H1 (cell line): ENCODE data around the gene MCUB. TPM values are rescaled to one million over a fixed set of nuclear protein-coding genes. Genes with fewer than 3 reads are reported as not detected.

Experiments
- CTCF ChIA-PET: fragments of 300-600 bp; sonication (Branson Sonifier 250); formaldehyde crosslinking; loops from one replicate; lab custom pipeline; 2021; ENCODE audit not compliant: partially characterized antibody; lab: Charles Lee
- POLR2A ChIA-PET: fragments of 300-600 bp; sonication (Branson Sonifier 250); formaldehyde crosslinking; loops from one replicate; lab custom pipeline; 2021; ENCODE audit warnings: inconsistent platforms; ENCODE audit not compliant: partially characterized antibody; lab: Charles Lee
- DNase-seq, 2 experiments: peaks; one replicate each; pipeline versions ENCODE4 v3.0.0 to v3.0.0-alpha.2; 2010 to 2022; ENCODE audit warnings: low spot score in 2 of 2, low read depth in 1 of 2, mixed read lengths in 1 of 2
- FAIRE-seq: peaks from 2 replicates; lab custom pipeline; 2011; peaks lifted over from hg19 to GRCh38; lab: Jason Lieb, UNC
- H2AFZ ChIP-seq: 2 replicates; pipeline ENCODE4 v1.8.1; 2012; ENCODE audit warnings: low read length, inconsistent platforms
- H2AK5ac ChIP-seq: 2 replicates; pipeline ENCODE4 v1.6.1; 2013; ENCODE audit warnings: low read depth, low read length
- H2BK120ac ChIP-seq: replicated peaks from 2 replicates; pipeline ENCODE3; 2013; ENCODE audit warnings: low read depth, low read length, inconsistent platforms
- H2BK12ac ChIP-seq: 2 replicates; pipeline ENCODE4 v1.6.1; 2013; ENCODE audit warnings: low read depth, low read length
- H2BK15ac ChIP-seq: 2 replicates; pipeline ENCODE4 v1.6.1; 2013; ENCODE audit warnings: low read length
- H2BK20ac ChIP-seq: 2 replicates; pipeline ENCODE4 v1.6.1; 2013; ENCODE audit warnings: low read length
- H2BK5ac ChIP-seq: 2 replicates; pipeline ENCODE4 v1.6.1; 2013; ENCODE audit warnings: low read depth, low read length
- H3K14ac ChIP-seq: 2 replicates; pipeline ENCODE4 v1.6.1; 2013; ENCODE audit warnings: inconsistent platforms; ENCODE audit not compliant: insufficient read length
- H3K18ac ChIP-seq: 2 replicates; pipeline ENCODE4 v1.6.1; 2013; ENCODE audit warnings: low read length; ENCODE audit errors: extremely low read depth
- H3K23ac ChIP-seq: 2 replicates; pipeline ENCODE4 v1.6.1; 2013; ENCODE audit warnings: inconsistent platforms; ENCODE audit not compliant: insufficient read length
- H3K23me2 ChIP-seq: 2 replicates; pipeline ENCODE4 v1.6.1; 2013; ENCODE audit warnings: low read depth, low read length
- H3K27ac ChIP-seq: 2 replicates; pipeline ENCODE4 v1.6.1; 2011; ENCODE audit warnings: low read depth, low read length, inconsistent platforms
- H3K27me3 ChIP-seq, 4 experiments: replicated peaks in 1 of 4; 1 replicate in 1 of 4; 2 replicates in 3 of 4; pipeline versions ENCODE4 v1.6.1 to v1.8.1; 2011 to 2013; ENCODE audit warnings: low read length in 3 of 4, mild to moderate bottlenecking in 3 of 4, inconsistent platforms in 2 of 4, mixed read lengths in 2 of 4, moderate library complexity in 1 of 4; ENCODE audit not compliant: control insufficient read depth in 3 of 4, insufficient read depth in 3 of 4; ENCODE audit errors: extremely low read depth in 1 of 4
- H3K36me3 ChIP-seq, 4 experiments: 2 replicates each; pipeline versions ENCODE4 v1.6.1 to v1.8.1; 2011 to 2013; ENCODE audit warnings: mild to moderate bottlenecking in 4 of 4, low read length in 3 of 4, moderate library complexity in 2 of 4, control low read depth in 1 of 4, inconsistent platforms in 1 of 4; ENCODE audit not compliant: insufficient read depth in 4 of 4, control insufficient read depth in 2 of 4
- H3K4ac ChIP-seq: replicated peaks from 2 replicates; pipeline ENCODE3; 2013; ENCODE audit warnings: low read length, low read depth, mixed read lengths, inconsistent platforms; ENCODE audit not compliant: insufficient read length
- H3K4me1 ChIP-seq, 4 experiments: replicated peaks in 1 of 4; 1 replicate in 1 of 4; 2 replicates in 3 of 4; pipeline versions ENCODE4 v1.6.1 to v1.8.1; 2011 to 2013; ENCODE audit warnings: low read length in 3 of 4, inconsistent platforms in 2 of 4, mixed read lengths in 1 of 4; ENCODE audit not compliant: insufficient read depth in 4 of 4, control insufficient read depth in 3 of 4
- H3K4me2 ChIP-seq, 2 experiments: 2 replicates each; pipeline versions ENCODE4 v1.6.1 to v1.8.1; 2011 to 2013; ENCODE audit warnings: low read depth in 2 of 2, low read length in 2 of 2, control low read depth in 1 of 2, inconsistent platforms in 1 of 2, mild to moderate bottlenecking in 1 of 2; ENCODE audit not compliant: insufficient read depth in 1 of 2
- H3K4me3 ChIP-seq, 4 experiments: fragments of 200-600, 300-600 bp in 1 of 4; sonication (generic), shearing (Covaris generic), sonication (Bioruptor Twin) in 1 of 4; 2 replicates each; pipeline versions ENCODE4 v1.5.1 to v1.8.1; 2011 to 2016; ENCODE audit warnings: low read length in 4 of 4, low read depth in 3 of 4, control low read depth in 2 of 4, inconsistent platforms in 2 of 4, mild to moderate bottlenecking in 2 of 4, mixed read lengths in 1 of 4, moderate library complexity in 1 of 4; ENCODE audit not compliant: insufficient read depth in 2 of 4; ENCODE audit errors: extremely low read depth in 1 of 4
- H3K56ac ChIP-seq: replicated peaks from 2 replicates; pipeline ENCODE3; 2013; ENCODE audit warnings: low read depth, mild to moderate bottlenecking, mixed read lengths, low read length, inconsistent platforms; ENCODE audit not compliant: insufficient read length
- H3K79me1 ChIP-seq: 2 replicates; pipeline ENCODE4 v1.6.1; 2013; ENCODE audit warnings: low read depth, low read length, control low read depth
- H3K79me2 ChIP-seq, 2 experiments: 2 replicates each; pipeline versions ENCODE4 v1.6.1 to v1.8.1; 2012 to 2013; ENCODE audit warnings: low read length in 2 of 2, mild to moderate bottlenecking in 2 of 2, inconsistent platforms in 1 of 2; ENCODE audit not compliant: insufficient read depth in 2 of 2, control insufficient read depth in 1 of 2
- H3K9ac ChIP-seq, 4 experiments: replicated peaks in 1 of 4; 1 replicate in 1 of 4; 2 replicates in 3 of 4; pipeline versions ENCODE4 v1.6.1 to v1.8.1; 2011 to 2013; ENCODE audit warnings: low read depth in 3 of 4, low read length in 3 of 4, control low read depth in 2 of 4, mild to moderate bottlenecking in 2 of 4, moderate library complexity in 2 of 4, inconsistent platforms in 1 of 4; ENCODE audit errors: extremely low read depth in 1 of 4
- H3K9me3 ChIP-seq, 2 experiments: 2 replicates each; pipeline versions ENCODE4 v1.6.1 to v1.8.1; 2012 to 2013; ENCODE audit warnings: mild to moderate bottlenecking in 2 of 2, moderate library complexity in 2 of 2, control low read depth in 1 of 2, inconsistent platforms in 1 of 2, low read depth in 1 of 2, low read length in 1 of 2, mixed read lengths in 1 of 2; ENCODE audit not compliant: insufficient read depth in 2 of 2
- H4K20me1 ChIP-seq, 2 experiments: replicated peaks in 1 of 2; 2 replicates each; pipeline versions ENCODE3 to v1.8.1; 2011 to 2013; ENCODE audit warnings: inconsistent platforms in 2 of 2, low read length in 2 of 2, mild to moderate bottlenecking in 1 of 2; ENCODE audit not compliant: insufficient read depth in 2 of 2, control insufficient read depth in 1 of 2
- H4K5ac ChIP-seq: 2 replicates; pipeline ENCODE4 v1.6.1; 2013; ENCODE audit warnings: low read length, low read depth, mixed read lengths, inconsistent platforms; ENCODE audit not compliant: insufficient read length
- H4K8ac ChIP-seq: 2 replicates; pipeline ENCODE4 v1.8.0; 2013; ENCODE audit warnings: mild to moderate bottlenecking, moderate library complexity, low read length, inconsistent platforms; ENCODE audit not compliant: insufficient read depth; ENCODE audit errors: extremely low read depth
- H4K91ac ChIP-seq: replicated peaks from 2 replicates; pipeline ENCODE3; 2013; ENCODE audit warnings: low read length, mixed read lengths, inconsistent platforms; ENCODE audit not compliant: insufficient read length
- BCL11A ChIP-seq, 2 experiments: IDR thresholded peaks; one replicate each; pipeline ENCODE4 v1.6.1; 2011; ENCODE audit warnings: low read depth in 2 of 2, low read length in 2 of 2, mild to moderate bottlenecking in 2 of 2
- CTBP2 ChIP-seq: IDR thresholded peaks from 2 replicates; pipeline ENCODE4 v1.7.0; 2011; ENCODE audit warnings: borderline replicate concordance, mild to moderate bottlenecking, moderate library complexity, mixed read lengths, low read length; ENCODE audit not compliant: insufficient read depth, insufficient read length
- EZH2 ChIP-seq: fragments of 200-600 bp; sonication (generic); IDR thresholded peaks from 2 replicates; pipeline ENCODE4 v1.7.1; 2012; ENCODE audit warnings: low read depth, mild to moderate bottlenecking, moderate library complexity, low read length, inconsistent platforms; ENCODE audit not compliant: severe bottlenecking
- HDAC6 ChIP-seq: IDR thresholded peaks from one replicate; pipeline ENCODE4 v1.7.1; 2012; ENCODE audit warnings: low read depth, mild to moderate bottlenecking, inconsistent platforms, low read length, moderate library complexity
- POU5F1 ChIP-seq: IDR thresholded peaks from 2 replicates; pipeline ENCODE4 v1.6.1; 2011; ENCODE audit warnings: low read depth, mild to moderate bottlenecking, low read length, moderate library complexity
- SUZ12 ChIP-seq: fragments of 200-600 bp; sonication (generic); IDR thresholded peaks from 2 replicates; pipeline ENCODE4 v1.6.1; 2012; ENCODE audit warnings: mild to moderate bottlenecking, inconsistent platforms, low read length, moderate library complexity, mixed read lengths
- TBP ChIP-seq: IDR thresholded peaks from 2 replicates; pipeline ENCODE4 v1.6.1; 2011; ENCODE audit warnings: low read depth, low read length, improper control_type of control experiment
- TEAD4 ChIP-seq: IDR thresholded peaks from 2 replicates; pipeline ENCODE4 v1.6.1; 2012; ENCODE audit warnings: low read depth, low read length, inconsistent platforms, mixed read lengths
- WGBS, 2 experiments: shearing (Covaris generic) in 1 of 2; methylation state at CpG; one replicate each; pipeline versions ENCODE4 v1.1.6 to v1.1.7; 2013 to 2015; ENCODE audit warnings: low lambda C conversion rate in 2 of 2, mixed read lengths in 2 of 2, inconsistent platforms in 1 of 2, low coverage in 1 of 2, missing lambda C conversion rate in 1 of 2; ENCODE audit not compliant: insufficient replicate concordance in 2 of 2, insufficient coverage in 1 of 2, insufficient read length in 1 of 2; ENCODE audit errors: extremely low coverage in 1 of 2, missing lambda C conversion rate in 1 of 2; 5-methylcytosine and 5-hydroxymethylcytosine counted together
- polyA plus RNA-seq, 7 experiments: library from polyadenylated mRNA; depleted of rRNA in 3 of 7; stranded (reverse) in 5 of 7; unstranded in 2 of 7; fragments of >200 nt in 5 of 7; fragments of 200-250 nt in 2 of 7; gene quantifications; 1 replicate in 5 of 7; 2 replicates in 1 of 7; 4 replicates in 1 of 7; pipeline versions ENCODE4 v1.2.1 to v1.2.3, GENCODE V29; 2011 to 2013; ENCODE audit warnings: missing spikeins in 2 of 7, mixed read lengths in 2 of 7
- total RNA-seq: library from RNA; stranded (reverse); fragmentation: NEBNext Ultra II Directional; extraction: Animal tissue kit (Norgen Biotek cat#: 25700); gene quantifications from 2 replicates; pipeline ENCODE4 v1.2.1, GENCODE V29; 2021

Gene MCUB
- total and polyA plus RNA-seq, 2 of the 8 experiments (the other 6 are each of a cell fraction or from before 2014, with no cell fraction given): 15.2 to 19.4 TPM

GRCh38 chr4:109721033-109721432 is 161.0 kb downstream of the MCUB start:
- no peak overlapping the region for H3K18ac ChIP-seq
- no peaks in the 10 kb centered on the region for H3K9me3 ChIP-seq
- no peak overlapping the region for H2BK12ac ChIP-seq
- H3K79me2 ChIP-seq: peaks cover 11 to 63% of the 10 kb centered on the region in 2 experiments
- no peak overlapping the region for H3K23ac ChIP-seq
- FAIRE-seq (no peak), DNase-seq (no peak)
- H3K36me3 ChIP-seq: peaks cover 0 to 19% (median 10%) of the 10 kb centered on the region in 4 experiments; a peak in 6 of 8 replicates
- no peak overlapping the region for H3K56ac ChIP-seq
- H4K20me1 ChIP-seq: no peaks in the 10 kb centered on the region
- H3K27me3 ChIP-seq: no peaks in the 10 kb centered on the region
- no peak overlapping the region for H4K91ac ChIP-seq
- ChIA-PET POLR2A (interaction anchor here (0.7 kb wide), 1 partner anchor 107 kb away, joined by 3 read pairs; the partner anchor contains the start of gene RRH), CTCF (no interaction called here)
- H3K4me1 ChIP-seq: no peaks in the 10 kb centered on the region
- no peak overlapping the region for H4K5ac ChIP-seq
- no peak overlapping the region for H2BK20ac ChIP-seq
- H3K9ac ChIP-seq: no peak overlapping the region
- H2AK5ac ChIP-seq: no peak overlapping the region
- no peak overlapping the region for H3K14ac ChIP-seq
- H3K4ac ChIP-seq: no peak overlapping the region
- no peaks in the 10 kb centered on the region for H3K23me2 ChIP-seq
- WGBS, 2 experiments: 98% methylated on average over 6 of the region's 7 CpGs; no CpG with 5 or more reads in 1 of the 2 experiments
- no peak overlapping the region for H3K4me3 ChIP-seq
- H2BK5ac ChIP-seq: no peak overlapping the region; the same call in 1 of the 2 replicates
- no peak overlapping the region for H3K27ac ChIP-seq
- no peak for TF ChIP-seq SUZ12
- TF ChIP-seq TBP: no peak
- no peak for TF ChIP-seq CTBP2
- TF ChIP-seq EZH2: no peak
- TF ChIP-seq HDAC6: no peak
- no peak for TF ChIP-seq TEAD4
- TF ChIP-seq POU5F1: no peak
- no peak for TF ChIP-seq BCL11A (IDR thresholded peaks at IDR 0.05; ENCODE audit: low read depth in 2 of 2, low read length in 2 of 2)
- no peak overlapping the region for H3K4me2 ChIP-seq
- no peak overlapping the region for H2BK15ac ChIP-seq
- no peak overlapping the region for H4K8ac ChIP-seq
- H2BK120ac ChIP-seq: no peak overlapping the region
- no peak overlapping the region for H2AFZ ChIP-seq
- H3K79me1 ChIP-seq: 0 out of 2 replicates have a peak, but pooled peaks cover 2% of the 10 kb centered on the region
